K562 (cell line): ENCODE results near the gene LAPTM5. TPM values are rescaled to one million over a fixed set of nuclear protein-coding genes. Genes with fewer than 3 reads are reported as not detected.

Experiments used
- CREBBP ChIP-seq: IDR thresholded peaks from one replicate; pipeline ENCODE4 v1.6.1; 2012; ENCODE audit warnings: low read depth, mild to moderate bottlenecking, control low read depth, inconsistent platforms, low read length
- HNRNPL ChIP-seq: fragments of 200-400 bp; formaldehyde crosslinking; IDR thresholded peaks from 2 replicates; pipeline ENCODE4 v1.6.1; 2017; ENCODE audit warnings: low read depth, mild to moderate bottlenecking, low read length
- LARP7 ChIP-seq: fragments of 450-650 bp; IDR thresholded peaks from 2 replicates; pipeline ENCODE4 v1.6.1; 2016
- MEIS2 ChIP-seq: fragments of 450-650 bp; IDR thresholded peaks from 2 replicates; pipeline ENCODE4 v1.6.1; 2014; ENCODE audit warnings: mild to moderate bottlenecking; ENCODE audit not compliant: partially characterized antibody
- RREB1 ChIP-seq: fragments of 250-450 bp; sonication (Bioruptor Pico); IDR thresholded peaks from 2 replicates; pipeline ENCODE4 v1.4.0; 2020
- SMC3 ChIP-seq: conservative IDR thresholded peaks from 2 replicates; pipeline ENCODE4 v1.6.1; 2011; ENCODE audit warnings: low read depth, low read length, improper control_type of control experiment; ENCODE audit not compliant: insufficient read depth
- ZBTB5 ChIP-seq: fragments of 450-650 bp; IDR thresholded peaks from 2 replicates; pipeline ENCODE4 v1.6.1; 2017; ENCODE audit warnings: antibody characterized with exemption
- ZNF140 ChIP-seq: fragments of 250-450 bp; sonication (Bioruptor Pico); IDR thresholded peaks from 2 replicates; pipeline ENCODE4 v1.8.0; 2021; ENCODE audit warnings: moderate library complexity, mild to moderate bottlenecking, inconsistent platforms
- ZNF3 ChIP-seq: fragments of 250-450 bp; sonication (Bioruptor Pico); IDR thresholded peaks from 2 replicates; pipeline ENCODE4 v1.5.0; 2021; ENCODE audit warnings: mild to moderate bottlenecking, moderate library complexity
- ZNF318 ChIP-seq, 2 experiments: fragments of 450-650 bp; IDR thresholded peaks; 2 replicates each; pipeline ENCODE4 v1.6.1; 2016; ENCODE audit warnings: mild to moderate bottlenecking in 2 of 2, borderline replicate concordance in 1 of 2, low read depth in 1 of 2, moderate library complexity in 1 of 2
- ZNF41 ChIP-seq: fragments of 250-450 bp; sonication (Bioruptor Pico); conservative IDR thresholded peaks from 2 replicates; pipeline ENCODE4 v1.4.0; 2020; ENCODE audit warnings: mild to moderate bottlenecking
- polyA plus RNA-seq, 8 experiments: library from polyadenylated mRNA; depleted of rRNA in 4 of 8; stranded (reverse) in 5 of 8; unstranded in 3 of 8; fragments of >200 nt; fragmentation: Nextera tagmentation in 2 of 8; fragmentation: Illumina TruSeq in 1 of 8; extraction: Ambion mirVana in 2 of 8; extraction: Trizol in 1 of 8; gene quantifications; 2 replicates each; pipeline versions ENCODE4 v1.2.1 to v1.2.3, GENCODE V29; 2011 to 2014; ENCODE audit warnings: inconsistent platforms in 1 of 8, missing spikeins in 1 of 8
- total RNA-seq, 7 experiments: library from RNA; depleted of rRNA in 6 of 7; stranded (reverse); fragments of >200 nt in 6 of 7; fragmentation: Illumina TruSeq in 2 of 7; extraction: Trizol in 2 of 7; gene quantifications; 2 replicates each; pipeline versions ENCODE4 v1.2.1 to v1.2.3, GENCODE V29; 2011 to 2021; ENCODE audit warnings: low replicate concordance in 1 of 7

The LAPTM5 gene
- total and polyA plus RNA-seq, 9 of the 15 experiments (the other 6 are each of a cell fraction or from before 2014, with no cell fraction given) = 2.4 to 47.3 (median 20.3) TPM

GRCh38 chr1:30732277-30732996 is 25.1 kb downstream of the LAPTM5 start (continued):
- TF ChIP-seq ZNF318 (IDR thresholded peaks at IDR 0.05; ENCODE audit: borderline replicate concordance in 1 of 2, low read depth in 1 of 2) (no peak), ZBTB5 (no peak), ZNF41 (0 out of 2 replicates have a peak, but pooled peaks have one; percentile 39), CREBBP (no peak), LARP7 (no peak), ZNF3 (no peak), ZNF140 (CRISPR knock-in tag) (no peak), HNRNPL (no peak), SMC3 (no peak), RREB1 (CRISPR knock-in tag) (peak; percentile 84), MEIS2 (peak; percentile 28)
